Liver (tissue), 9 donors: ENCODE results near the gene ST8SIA6. TPM values are rescaled to one million over a fixed set of nuclear protein-coding genes. Genes with fewer than 3 reads are reported as not detected.

ENCODE experiments used
- DNase-seq: peaks from one replicate; pipeline ENCODE4 v3.0.0-alpha.2; 2017; ENCODE audit warnings: low spot score
- H3K27ac ChIP-seq, 2 donors: one replicate each; pipeline ENCODE4 v1.7.0; 2013; ENCODE audit warnings: inconsistent platforms in 2 of 2, low read length in 2 of 2, control low read depth in 1 of 2, low read depth in 1 of 2, mild to moderate bottlenecking in 1 of 2
- H3K27me3 ChIP-seq, 4 donors: one replicate each; pipeline versions ENCODE4 v1.6.1 to v1.7.0; 2013; ENCODE audit warnings: low read length in 3 of 4, inconsistent platforms in 1 of 4, mild to moderate bottlenecking in 1 of 4, moderate library complexity in 1 of 4; ENCODE audit not compliant: control insufficient read depth in 4 of 4, insufficient read depth in 4 of 4
- H3K36me3 ChIP-seq, 4 donors: one replicate each; pipeline versions ENCODE4 v1.6.1 to v1.7.0; 2013; ENCODE audit warnings: low read length in 3 of 4, mild to moderate bottlenecking in 3 of 4, low read depth in 1 of 4, moderate library complexity in 1 of 4; ENCODE audit not compliant: control insufficient read depth in 4 of 4, insufficient read depth in 3 of 4
- H3K4me1 ChIP-seq, 4 donors: one replicate each; pipeline versions ENCODE4 v1.6.1 to v1.7.0; 2013; ENCODE audit warnings: low read length in 3 of 4, mild to moderate bottlenecking in 3 of 4, moderate library complexity in 1 of 4; ENCODE audit not compliant: control insufficient read depth in 4 of 4, insufficient read depth in 4 of 4
- H3K4me3 ChIP-seq, 3 donors: one replicate each; pipeline versions ENCODE4 v1.6.1 to v1.7.0; 2013; ENCODE audit warnings: low read length in 3 of 3, control low read depth in 1 of 3, low read depth in 1 of 3, mild to moderate bottlenecking in 1 of 3
- H3K9ac ChIP-seq, 2 donors: one replicate each; pipeline ENCODE4 v1.7.0; 2013; ENCODE audit warnings: low read length in 2 of 2, mild to moderate bottlenecking in 2 of 2, moderate library complexity in 2 of 2, control low read depth in 1 of 2, low read depth in 1 of 2
- H3K9me3 ChIP-seq, 4 donors: one replicate each; pipeline versions ENCODE4 v1.6.1 to v1.7.0; 2013; ENCODE audit warnings: low read length in 3 of 4; ENCODE audit not compliant: control insufficient read depth in 4 of 4
- ATF3 ChIP-seq: IDR thresholded peaks from 2 replicates; pipeline ENCODE4 v1.6.1; 2016; ENCODE audit warnings: antibody characterized with exemption
- CTCF ChIP-seq: fragments of 150-350 bp; IDR thresholded peaks from 2 replicates; pipeline ENCODE4 v1.5.1; 2017; ENCODE audit warnings: improper control_type of control experiment, low read depth, low read length; ENCODE audit not compliant: missing input control
- EGR1 ChIP-seq, 2 donors: IDR thresholded peaks; 2 replicates each; pipeline ENCODE4 v1.6.1; 2016 to 2018; ENCODE audit warnings: antibody characterized with exemption in 2 of 2, low read depth in 2 of 2
- FOXA2 ChIP-seq: IDR thresholded peaks from 2 replicates; pipeline ENCODE4 v1.6.1; 2016; ENCODE audit warnings: antibody characterized with exemption
- GABPA ChIP-seq, 2 donors: IDR thresholded peaks in 1 of 2; conservative IDR thresholded peaks in 1 of 2; 2 replicates each; pipeline ENCODE4 v1.6.1; 2016; ENCODE audit warnings: antibody characterized with exemption in 2 of 2, mild to moderate bottlenecking in 1 of 2, moderate library complexity in 1 of 2
- HNF4A ChIP-seq, 2 donors: conservative IDR thresholded peaks; 2 replicates each; pipeline ENCODE4 v1.6.1; 2016; ENCODE audit warnings: antibody characterized with exemption in 2 of 2, mild to moderate bottlenecking in 2 of 2
- JUND ChIP-seq, 2 donors: IDR thresholded peaks; 2 replicates each; pipeline ENCODE4 v1.6.1; 2016; ENCODE audit warnings: antibody characterized with exemption in 2 of 2
- MAX ChIP-seq: IDR thresholded peaks from 2 replicates; pipeline ENCODE4 v1.6.1; 2016; ENCODE audit warnings: antibody characterized with exemption
- NR2F2 ChIP-seq: IDR thresholded peaks from 2 replicates; pipeline ENCODE4 v1.6.1; 2016; ENCODE audit warnings: antibody characterized with exemption
- RAD21 ChIP-seq, 2 donors: IDR thresholded peaks; 2 replicates each; pipeline ENCODE4 v1.6.1; 2016; ENCODE audit warnings: antibody characterized with exemption in 2 of 2, mild to moderate bottlenecking in 2 of 2
- RXRA ChIP-seq, 2 donors: IDR thresholded peaks; 2 replicates each; pipeline ENCODE4 v1.6.1; 2017 to 2018; ENCODE audit warnings: antibody characterized with exemption in 2 of 2, mild to moderate bottlenecking in 1 of 2
- SP1 ChIP-seq: IDR thresholded peaks from 2 replicates; pipeline ENCODE4 v1.6.1; 2018; ENCODE audit warnings: antibody characterized with exemption, mild to moderate bottlenecking
- TAF1 ChIP-seq: conservative IDR thresholded peaks from 2 replicates; pipeline ENCODE4 v1.6.1; 2016; ENCODE audit warnings: antibody characterized with exemption, mild to moderate bottlenecking
- YY1 ChIP-seq: IDR thresholded peaks from 2 replicates; pipeline ENCODE4 v1.6.1; 2016; ENCODE audit warnings: antibody characterized with exemption, mild to moderate bottlenecking
- ZBTB33 ChIP-seq: IDR thresholded peaks from 2 replicates; pipeline ENCODE4 v1.6.1; 2016; ENCODE audit warnings: antibody characterized with exemption
- WGBS: extraction: QIAGEN DNeasy Blood & Tissue Kit; methylation state at CpG from one replicate; pipeline ENCODE4 v1.1.7; 2013; 5-methylcytosine and 5-hydroxymethylcytosine counted together
- polyA plus RNA-seq, 2 donors: library from polyadenylated mRNA; stranded (reverse) in 1 of 2; unstranded in 1 of 2; fragments of 200-250 nt in 1 of 2; fragments of >200 nt in 1 of 2; fragmentation: Nextera tagmentation in 1 of 2; extraction: Ambion mirVana in 1 of 2; gene quantifications; one replicate each; pipeline versions ENCODE4 v1.2.1 to v1.2.3, GENCODE V29; 2013 to 2015
- total RNA-seq, 2 donors: library from RNA; depleted of rRNA; stranded (reverse); fragments of >200 nt; gene quantifications; one replicate each; pipeline ENCODE4 v1.2.3, GENCODE V29; 2014
- donor health status: healthy.
- donor health status: healthy.
- donor health status: healthy.
- donor health status: healthy.
- donor health status: healthy.

ST8SIA6 gene
- total and polyA plus RNA-seq, 4 donors: 0.53 to 5.8 (median 1.0) TPM

GRCh38 chr10:17343118-17343517, 111.3 kb downstream of the ST8SIA6 start:
- peaks cover 2 to 10% (median 5%) of the 10 kb centered on the region in 4 donors for H3K9me3 ChIP-seq
- WGBS: 39% methylated on average over 3 of the region's 3 CpGs
- H3K27ac ChIP-seq: no peak overlapping the region
- no peaks in the 10 kb centered on the region for H3K27me3 ChIP-seq
- peaks cover 0 to 8% (median 7%) of the 10 kb centered on the region in 4 donors for H3K4me1 ChIP-seq
- TF ChIP-seq ZBTB33 (no peak), CTCF (no peak), GABPA (IDR thresholded peaks at IDR 0.05 in 1 of 2, conservative IDR thresholded peaks at IDR 0.05 in 1 of 2) (no peak), JUND (IDR thresholded peaks at IDR 0.05) (no peak), YY1 (no peak), FOXA2 (no peak), RXRA (IDR thresholded peaks at IDR 0.05) (peak; percentile 56 to 72), EGR1 (IDR thresholded peaks at IDR 0.05; ENCODE audit: low read depth in 2 of 2) (no peak), NR2F2 (peak; percentile 14), TAF1 (no peak), HNF4A (conservative IDR thresholded peaks at IDR 0.05) (peak in 1 of 2 donors; percentile 12)
- H3K36me3 ChIP-seq: no peaks in the 10 kb centered on the region
- DNase-seq: no peak
- no peak overlapping the region for H3K4me3 ChIP-seq
- no peak overlapping the region for H3K9ac ChIP-seq

- Histone ChIP-seq H3K27me3 (no peaks in the 10 kb centered on the region), H3K4me1 (peaks cover 0 to 8% (median 7%) of the 10 kb centered on the region in 4 donors), H3K27ac (no peak overlapping the region), H3K9me3 (peaks cover 2 to 10% (median 5%) of the 10 kb centered on the region in 4 donors), H3K36me3 (no peaks in the 10 kb centered on the region), H3K4me3 (no peak overlapping the region), H3K9ac (no peak overlapping the region)
- TF ChIP-seq TAF1 (no peak), FOXA2 (no peak), ATF3 (no peak), GABPA (IDR thresholded peaks at IDR 0.05 in 1 of 2, conservative IDR thresholded peaks at IDR 0.05 in 1 of 2) (no peak), RXRA (IDR thresholded peaks at IDR 0.05) (no peak), JUND (IDR thresholded peaks at IDR 0.05) (no peak), SP1 (no peak), ZBTB33 (no peak), RAD21 (IDR thresholded peaks at IDR 0.05) (no peak), CTCF (no peak), HNF4A (conservative IDR thresholded peaks at IDR 0.05) (no peak), MAX (no peak)
- DNase-seq: no peak
- WGBS: 81% methylated on average over 13 of the region's 13 CpGs
Measured at GRCh38 chr10:17340144-17340829, 114.1 kb downstream of the ST8SIA6 start.
